H1 (cell line): ENCODE measurements around the gene INTS2. TPM values are rescaled to one million over a fixed set of nuclear protein-coding genes. Genes with fewer than 3 reads are reported as not detected.

ENCODE experiments used
- CREB1 ChIP-seq: IDR thresholded peaks from 2 replicates; pipeline ENCODE4 v1.6.1; 2012; ENCODE audit warnings: inconsistent platforms
- CTBP2 ChIP-seq: IDR thresholded peaks from 2 replicates; pipeline ENCODE4 v1.7.0; 2011; ENCODE audit warnings: borderline replicate concordance, mild to moderate bottlenecking, moderate library complexity, mixed read lengths, low read length; ENCODE audit not compliant: insufficient read depth, insufficient read length
- MAFK ChIP-seq: IDR thresholded peaks from 2 replicates; pipeline ENCODE4 v1.6.1; 2012; ENCODE audit warnings: low read depth, mild to moderate bottlenecking, improper control_type of control experiment, low read length
- PHF8 ChIP-seq: fragments of 200-600 bp; sonication (generic); conservative IDR thresholded peaks from 2 replicates; pipeline ENCODE4 v1.7.1; 2012; ENCODE audit warnings: low read depth, mild to moderate bottlenecking, inconsistent platforms, low read length, moderate library complexity
- polyA plus RNA-seq, 7 experiments: library from polyadenylated mRNA; depleted of rRNA in 3 of 7; stranded (reverse) in 5 of 7; unstranded in 2 of 7; fragments of >200 nt in 5 of 7; fragments of 200-250 nt in 2 of 7; gene quantifications; 1 replicate in 5 of 7; 2 replicates in 1 of 7; 4 replicates in 1 of 7; pipeline versions ENCODE4 v1.2.1 to v1.2.3, GENCODE V29; 2011 to 2013; ENCODE audit warnings: missing spikeins in 2 of 7, mixed read lengths in 2 of 7
- total RNA-seq: library from RNA; stranded (reverse); fragmentation: NEBNext Ultra II Directional; extraction: Animal tissue kit (Norgen Biotek cat#: 25700); gene quantifications from 2 replicates; pipeline ENCODE4 v1.2.1, GENCODE V29; 2021

Gene INTS2
- total and polyA plus RNA-seq, 2 of the 8 experiments (the other 6 are each of a cell fraction or from before 2014, with no cell fraction given) = 9.4 to 21.8 TPM

DNA sequence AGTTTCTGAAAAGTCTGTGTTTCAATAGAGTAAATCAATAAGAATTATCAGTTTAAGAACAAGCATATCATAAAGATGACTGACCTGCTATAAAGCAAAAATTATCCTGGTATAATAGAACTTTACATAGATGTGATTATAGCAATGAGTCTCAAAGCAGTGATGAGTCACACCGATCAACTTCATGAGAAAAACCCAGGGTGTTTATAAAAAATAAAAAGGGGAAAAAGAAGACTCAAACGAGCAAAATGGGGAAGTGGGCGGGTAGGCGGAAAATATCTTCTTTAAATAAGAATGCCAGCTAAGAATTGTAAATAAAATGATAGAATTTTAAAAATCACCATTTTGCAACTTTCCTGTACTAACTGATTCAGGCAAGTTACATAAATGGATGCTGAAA, 111.2 kb downstream of the INTS2 start (continued):
- no peak for TF ChIP-seq CTBP2
- no peak for TF ChIP-seq PHF8
- no peak for TF ChIP-seq MAFK
- TF ChIP-seq CREB1 = no peak
- TF ChIP-seq, all 59 proteins: peak for 0
